ENCODE measurements around the gene UIMC1. TPM values are rescaled to one million over a fixed set of nuclear protein-coding genes. Genes with fewer than 3 reads are reported as not detected.

UIMC1 gene
- polyA plus RNA-seq, 3 donors: 14.8 to 35.6 (median 19.1) TPM

DNA sequence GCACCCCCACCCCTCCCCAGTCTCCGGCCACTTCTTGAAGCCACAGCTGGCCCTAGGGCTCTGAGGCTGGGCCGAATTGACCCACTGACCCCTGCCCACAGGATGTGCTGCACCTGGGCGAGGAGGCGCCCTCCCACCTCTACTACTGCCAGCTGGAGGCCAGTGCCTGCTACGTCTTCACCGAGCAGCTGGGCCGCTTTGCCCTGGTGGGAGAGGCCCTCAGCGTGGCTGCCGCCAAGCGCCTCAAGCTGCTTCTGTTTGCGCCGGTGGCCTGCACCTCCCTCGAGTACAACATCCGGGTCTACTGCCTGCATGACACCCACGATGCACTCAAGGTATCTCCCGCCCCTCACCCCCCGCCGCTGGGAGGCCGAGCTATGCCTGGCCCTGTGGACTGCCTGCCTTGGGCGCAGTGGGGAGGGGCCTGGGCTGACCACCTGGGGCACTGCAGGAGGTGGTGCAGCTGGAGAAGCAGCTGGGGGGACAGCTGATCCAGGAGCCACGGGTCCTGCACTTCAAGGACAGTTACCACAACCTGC lies 128.7 kb downstream of the UIMC1 start:
- H3K4me2 ChIP-seq (replicated peaks; ENCODE audit: extremely low read depth, low read length, poor library complexity, severe bottlenecking): no peak overlapping the region
- peaks cover 5 to 27% (median 14%) of the 10 kb centered on the region in 3 donors for H3K27me3 Mint-ChIP-seq (ENCODE audit: low read depth in 3 of 3)
- peaks cover 27 to 32% of the 10 kb centered on the region in 2 donors for H3K36me3 Mint-ChIP-seq
- peaks cover 30 to 32% of the 10 kb centered on the region in 2 donors for H3K36me3 ChIP-seq (replicated peaks in 1 of 2; ENCODE audit: control insufficient read depth in 1 of 2, insufficient read depth in 2 of 2, low read length in 2 of 2)
- H3K4me1 ChIP-seq (ENCODE audit: control insufficient read depth in 1 of 2, insufficient read depth in 2 of 2, low read length in 2 of 2): no peaks in the 10 kb centered on the region
- TF ChIP-seq, protein P1, sequence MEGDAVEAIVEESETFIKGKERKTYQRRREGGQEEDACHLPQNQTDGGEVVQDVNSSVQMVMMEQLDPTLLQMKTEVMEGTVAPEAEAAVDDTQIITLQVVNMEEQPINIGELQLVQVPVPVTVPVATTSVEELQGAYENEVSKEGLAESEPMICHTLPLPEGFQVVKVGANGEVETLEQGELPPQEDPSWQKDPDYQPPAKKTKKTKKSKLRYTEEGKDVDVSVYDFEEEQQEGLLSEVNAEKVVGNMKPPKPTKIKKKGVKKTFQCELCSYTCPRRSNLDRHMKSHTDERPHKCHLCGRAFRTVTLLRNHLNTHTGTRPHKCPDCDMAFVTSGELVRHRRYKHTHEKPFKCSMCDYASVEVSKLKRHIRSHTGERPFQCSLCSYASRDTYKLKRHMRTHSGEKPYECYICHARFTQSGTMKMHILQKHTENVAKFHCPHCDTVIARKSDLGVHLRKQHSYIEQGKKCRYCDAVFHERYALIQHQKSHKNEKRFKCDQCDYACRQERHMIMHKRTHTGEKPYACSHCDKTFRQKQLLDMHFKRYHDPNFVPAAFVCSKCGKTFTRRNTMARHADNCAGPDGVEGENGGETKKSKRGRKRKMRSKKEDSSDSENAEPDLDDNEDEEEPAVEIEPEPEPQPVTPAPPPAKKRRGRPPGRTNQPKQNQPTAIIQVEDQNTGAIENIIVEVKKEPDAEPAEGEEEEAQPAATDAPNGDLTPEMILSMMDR (IDR thresholded peaks at IDR 0.05): no peak
- H3K79me2 ChIP-seq (ENCODE audit: insufficient read depth, low read length): no peaks in the 10 kb centered on the region
- no peaks in the 10 kb centered on the region for H3K27me3 ChIP-seq (ENCODE audit: control insufficient read depth in 2 of 2, insufficient read depth in 2 of 2, low read length in 2 of 2)
- H3K4me3 Mint-ChIP-seq: no peak overlapping the region
- H3K27ac ChIP-seq (ENCODE audit: low read depth in 1 of 2, low read length in 2 of 2): no peak overlapping the region
- H3K9me3 ChIP-seq (replicated peaks in 1 of 2; ENCODE audit: control insufficient read depth in 1 of 2, insufficient read depth in 1 of 2, low read length in 2 of 2): no peaks in the 10 kb centered on the region
- H3K27ac Mint-ChIP-seq: peak overlapping the region in 1 of 7 donors; percentile 40
- H3K4me1 Mint-ChIP-seq: peaks cover 20% of the 10 kb centered on the region
- H3K9me3 Mint-ChIP-seq: peaks cover 1 to 12% (median 4%) of the 10 kb centered on the region in 7 donors
- no peak for DNase-seq
- H2AFZ ChIP-seq (ENCODE audit: insufficient read depth, low read depth, low read length, poor library complexity, severe bottlenecking): no peak overlapping the region
- H3K9ac ChIP-seq (ENCODE audit: insufficient read depth, low read length, poor library complexity, severe bottlenecking): no peak overlapping the region
- peaks cover 98% of the 10 kb centered on the region for H4K20me1 ChIP-seq (ENCODE audit: insufficient read depth, low read length)
- WGBS (ENCODE audit: insufficient coverage): 92% methylated on average over 21 of the region's 21 CpGs
- H3K4me3 ChIP-seq (replicated peaks in 1 of 3; ENCODE audit: low read depth in 2 of 3, low read length in 3 of 3): no peak overlapping the region
- intact Hi-C loops (cut with micrococcal nuclease): no loop called here

DNA sequence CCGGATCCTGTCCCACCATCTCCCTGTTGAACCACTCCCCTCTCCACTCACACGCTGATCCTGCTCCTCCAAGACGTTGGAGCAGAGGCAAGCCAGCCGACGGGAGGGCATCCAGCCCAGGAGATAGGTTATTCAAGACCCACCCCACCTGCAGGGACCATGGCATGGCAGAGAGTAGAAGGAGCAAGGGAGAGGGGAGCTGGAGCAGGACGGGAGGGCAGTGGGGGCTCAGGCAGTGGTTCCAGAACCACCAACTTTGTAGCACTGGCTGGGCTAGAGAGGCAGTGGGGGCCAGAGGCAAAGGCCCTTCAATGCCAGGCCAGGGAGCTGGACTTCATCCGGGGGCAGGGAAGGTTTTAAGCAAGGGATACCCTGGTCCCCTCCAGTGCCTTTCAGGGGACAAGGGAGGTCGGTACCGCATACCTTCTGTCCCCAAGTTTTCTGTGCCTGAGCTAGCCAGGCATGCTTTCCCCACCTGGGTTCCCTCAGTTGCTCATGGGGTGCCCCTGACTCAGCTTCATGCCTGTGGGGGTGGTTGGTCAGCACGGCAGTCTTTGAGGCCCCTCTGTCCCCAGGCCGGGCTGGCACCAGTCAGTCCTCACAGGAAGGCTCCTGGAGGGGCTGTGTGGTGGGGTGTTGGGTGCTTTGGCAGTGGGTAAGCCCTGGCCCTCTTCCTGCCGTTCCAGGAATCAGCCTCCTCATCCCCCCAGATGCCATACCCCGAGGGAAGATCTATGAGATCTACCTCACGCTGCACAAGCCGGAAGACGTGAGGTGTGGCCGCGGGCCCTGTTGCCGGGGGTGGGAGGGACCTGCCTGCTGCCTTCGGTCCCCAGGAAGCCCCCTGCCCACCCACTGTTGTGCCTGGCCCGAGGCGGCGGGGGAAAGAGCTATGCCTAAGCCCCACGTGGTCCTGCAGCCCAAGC lies 129.8 kb downstream of the UIMC1 start:
- H3K4me1 ChIP-seq (ENCODE audit: control insufficient read depth in 1 of 2, insufficient read depth in 2 of 2, low read length in 2 of 2): no peaks in the 10 kb centered on the region
- no peak overlapping the region for H2AFZ ChIP-seq (ENCODE audit: insufficient read depth, low read depth, low read length, poor library complexity, severe bottlenecking)
- H3K79me2 ChIP-seq (ENCODE audit: insufficient read depth, low read length): no peaks in the 10 kb centered on the region
- no peak overlapping the region for H3K4me2 ChIP-seq (replicated peaks; ENCODE audit: extremely low read depth, low read length, poor library complexity, severe bottlenecking)
- peaks cover 1 to 12% (median 4%) of the 10 kb centered on the region in 7 donors for H3K9me3 Mint-ChIP-seq
- H3K4me1 Mint-ChIP-seq: peaks cover 20% of the 10 kb centered on the region
- peaks cover 5 to 27% (median 14%) of the 10 kb centered on the region in 3 donors for H3K27me3 Mint-ChIP-seq (ENCODE audit: low read depth in 3 of 3)
- peaks cover 87% of the 10 kb centered on the region for H4K20me1 ChIP-seq (ENCODE audit: insufficient read depth, low read length)
- no peak overlapping the region for H3K27ac ChIP-seq (ENCODE audit: low read depth in 1 of 2, low read length in 2 of 2)
- intact Hi-C loops (cut with micrococcal nuclease): no loop called here
- H3K27me3 ChIP-seq (ENCODE audit: control insufficient read depth in 2 of 2, insufficient read depth in 2 of 2, low read length in 2 of 2): no peaks in the 10 kb centered on the region
- H3K9me3 ChIP-seq (replicated peaks in 1 of 2; ENCODE audit: control insufficient read depth in 1 of 2, insufficient read depth in 1 of 2, low read length in 2 of 2): no peaks in the 10 kb centered on the region
- no peak overlapping the region for H3K9ac ChIP-seq (ENCODE audit: insufficient read depth, low read length, poor library complexity, severe bottlenecking)
- H3K4me3 Mint-ChIP-seq: no peak overlapping the region
- DNase-seq: no peak
- peak overlapping the region in 2 of 7 donors; percentile 70 to 80 for H3K27ac Mint-ChIP-seq
- WGBS (ENCODE audit: insufficient coverage): 85% methylated on average over 18 of the region's 24 CpGs
- TF ChIP-seq, protein P1 (IDR thresholded peaks at IDR 0.05): no peak
- H3K36me3 ChIP-seq (replicated peaks in 1 of 2; ENCODE audit: control insufficient read depth in 1 of 2, insufficient read depth in 2 of 2, low read length in 2 of 2): peaks cover 19 to 21% of the 10 kb centered on the region in 2 donors
- no peak overlapping the region for H3K4me3 ChIP-seq (replicated peaks in 1 of 3; ENCODE audit: low read depth in 2 of 3, low read length in 3 of 3)
- H3K36me3 Mint-ChIP-seq: peaks cover 18 to 21% of the 10 kb centered on the region in 2 donors

All from CD14-positive monocyte (primary cell).